Nephron (organoid): ENCODE results near the gene LRRC71.
A peak's percentile ranks its signal among the peaks of the same experiment; 100 is the strongest.

Experiments used
- H3K27ac Mint-ChIP-seq, 3 experiments: 2 replicates each; pipeline ENCODE4 v1.8.0; 2020; ENCODE audit warnings: mixed read lengths in 3 of 3, mild to moderate bottlenecking in 2 of 3, moderate library complexity in 1 of 3
- H3K27me3 Mint-ChIP-seq: 2 replicates; pipeline ENCODE4 v1.8.0; 2021; ENCODE audit warnings: low read depth, mild to moderate bottlenecking, moderate library complexity, mixed read lengths
- H3K36me3 Mint-ChIP-seq: 2 replicates; pipeline ENCODE4 v1.8.0; 2020; ENCODE audit warnings: low read depth, mixed read lengths
- H3K4me1 Mint-ChIP-seq: 2 replicates; pipeline ENCODE4 v1.8.0; 2020; ENCODE audit warnings: mixed read lengths
- H3K4me3 Mint-ChIP-seq, 3 experiments: 2 replicates each; pipeline ENCODE4 v1.8.0; 2020; ENCODE audit warnings: mild to moderate bottlenecking in 3 of 3, mixed read lengths in 3 of 3, moderate library complexity in 2 of 3
- H3K9me3 Mint-ChIP-seq: 2 replicates; pipeline ENCODE4 v1.8.0; 2020; ENCODE audit warnings: mixed read lengths
- CTCF ChIP-seq, 3 experiments: fragments of 200-600 bp; sonication (generic); IDR thresholded peaks; one replicate each; pipeline ENCODE4 v1.5.0; 2021; ENCODE audit warnings: antibody characterized with exemption in 3 of 3; ENCODE audit not compliant: unreplicated experiment in 3 of 3

The LRRC71 gene

GRCh38 chr1:156920233-156921052 is at the start of gene LRRC71:
TSS of gene LRRC71 (plus strand) at chr1:156920632. CDS start at chr1:156920804, 172 bp downstream.
- TF ChIP-seq CTCF (IDR thresholded peaks at IDR 0.05; ENCODE audit: unreplicated experiment in 3 of 3), result peak; percentile 93 to 99 (median 95)
- peaks cover 30% of the 10 kb centered on the region for H3K36me3 Mint-ChIP-seq
- peaks cover 77% of the 10 kb centered on the region for H3K27me3 Mint-ChIP-seq
- peaks cover 12% of the 10 kb centered on the region for H3K4me1 Mint-ChIP-seq
- H3K4me3 Mint-ChIP-seq, result peak within 1 kb of the TSS; percentile 37 to 68 (median 53)
- no peak within 1 kb of the TSS for H3K27ac Mint-ChIP-seq
- peaks cover 5% of the 10 kb centered on the region for H3K9me3 Mint-ChIP-seq

DNA sequence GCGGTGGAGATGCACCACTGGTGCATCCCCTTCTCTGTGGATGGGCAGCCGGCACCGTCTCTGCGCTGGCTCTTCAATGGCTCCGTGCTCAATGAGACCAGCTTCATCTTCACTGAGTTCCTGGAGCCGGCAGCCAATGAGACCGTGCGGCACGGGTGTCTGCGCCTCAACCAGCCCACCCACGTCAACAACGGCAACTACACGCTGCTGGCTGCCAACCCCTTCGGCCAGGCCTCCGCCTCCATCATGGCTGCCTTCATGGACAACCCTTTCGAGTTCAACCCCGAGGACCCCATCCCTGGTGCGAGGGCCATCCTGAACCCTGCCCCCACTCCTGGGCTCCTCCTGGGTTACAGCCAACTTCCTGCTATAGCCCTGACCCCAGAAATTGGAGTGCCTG is 46.8 kb upstream of the LRRC71 start:
- no peaks in the 10 kb centered on the region for H3K36me3 Mint-ChIP-seq
- peaks cover 30% of the 10 kb centered on the region for H3K27me3 Mint-ChIP-seq
- H3K27ac Mint-ChIP-seq, result peak overlapping the region; percentile 29 to 80 (median 34)
- H3K4me1 Mint-ChIP-seq, result peaks cover 57% of the 10 kb centered on the region
- no peak overlapping the region for H3K4me3 Mint-ChIP-seq
- no peak for TF ChIP-seq CTCF (IDR thresholded peaks at IDR 0.05; ENCODE audit: unreplicated experiment in 3 of 3)
- no peaks in the 10 kb centered on the region for H3K9me3 Mint-ChIP-seq

DNA sequence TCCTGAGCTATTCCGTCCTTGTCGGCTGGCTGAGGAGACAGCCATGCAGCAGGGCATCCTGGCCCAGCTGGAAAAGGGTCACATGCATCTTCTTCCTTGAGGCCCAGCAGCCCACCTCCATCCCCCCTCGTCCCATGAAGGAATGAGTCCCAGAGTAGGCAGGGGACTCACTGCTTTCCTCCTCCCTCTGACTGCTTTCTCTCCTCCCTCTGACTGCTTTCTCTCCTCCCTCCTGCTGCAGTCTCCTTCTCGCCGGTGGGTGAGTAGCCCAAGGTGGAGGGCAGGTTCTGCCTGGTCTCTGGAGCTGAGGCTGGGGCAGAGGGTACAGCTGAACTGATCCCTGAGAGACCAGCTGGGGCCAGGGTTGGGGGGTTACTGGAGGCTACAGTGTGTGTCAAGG is 46.3 kb upstream of the LRRC71 start:
- H3K9me3 Mint-ChIP-seq, result no peaks in the 10 kb centered on the region
- peaks cover 35% of the 10 kb centered on the region for H3K27me3 Mint-ChIP-seq
- H3K27ac Mint-ChIP-seq, result peak overlapping the region; percentile 6 to 48 (median 29)
- TF ChIP-seq CTCF (IDR thresholded peaks at IDR 0.05; ENCODE audit: unreplicated experiment in 3 of 3), result no peak
- no peaks in the 10 kb centered on the region for H3K36me3 Mint-ChIP-seq
- H3K4me3 Mint-ChIP-seq, result no peak overlapping the region
- H3K4me1 Mint-ChIP-seq, result peaks cover 57% of the 10 kb centered on the region

GRCh38 chr1:156874572-156875340 is 45.7 kb upstream of the LRRC71 start:
- Mint-ChIP-seq H3K4me3 (peak overlapping the region in 1 of 3 experiments; percentile 0), H3K27ac (peak overlapping the region in 2 of 3 experiments; percentile 6 to 41), H3K9me3 (no peaks in the 10 kb centered on the region), H3K4me1 (peaks cover 52% of the 10 kb centered on the region), H3K36me3 (no peaks in the 10 kb centered on the region), H3K27me3 (peaks cover 36% of the 10 kb centered on the region)
- no peak for TF ChIP-seq CTCF (IDR thresholded peaks at IDR 0.05; ENCODE audit: unreplicated experiment in 3 of 3)

DNA sequence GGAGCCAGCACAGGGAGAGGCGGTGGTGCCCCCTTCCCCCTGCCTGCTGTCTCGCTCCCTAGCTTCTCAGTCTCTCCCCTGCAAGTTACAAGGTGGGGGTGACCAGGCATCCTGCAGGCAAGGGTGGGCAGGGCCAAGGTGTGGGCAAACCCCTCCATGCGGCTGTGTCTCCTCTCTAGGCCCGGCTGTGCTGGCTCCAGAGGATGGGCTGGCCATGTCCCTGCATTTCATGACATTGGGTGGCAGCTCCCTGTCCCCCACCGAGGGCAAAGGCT is 45.2 kb upstream of the LRRC71 start:
- no peak overlapping the region for H3K4me3 Mint-ChIP-seq
- H3K27ac Mint-ChIP-seq, result peak overlapping the region in 2 of 3 experiments; percentile 6 to 41
- H3K9me3 Mint-ChIP-seq, result no peaks in the 10 kb centered on the region
- H3K36me3 Mint-ChIP-seq, result no peaks in the 10 kb centered on the region
- peaks cover 50% of the 10 kb centered on the region for H3K4me1 Mint-ChIP-seq
- peaks cover 34% of the 10 kb centered on the region for H3K27me3 Mint-ChIP-seq
- no peak for TF ChIP-seq CTCF (IDR thresholded peaks at IDR 0.05; ENCODE audit: unreplicated experiment in 3 of 3)
